ENCODE results near the gene OR5H14.

GRCh38 chr3:98136631-98137030, 10.6 kb upstream of the OR5H14 start:
- no peak for TF ChIP-seq FOXM1 (IDR thresholded peaks at IDR 0.05; ENCODE audit: low read depth)
- TF ChIP-seq, protein P1, sequence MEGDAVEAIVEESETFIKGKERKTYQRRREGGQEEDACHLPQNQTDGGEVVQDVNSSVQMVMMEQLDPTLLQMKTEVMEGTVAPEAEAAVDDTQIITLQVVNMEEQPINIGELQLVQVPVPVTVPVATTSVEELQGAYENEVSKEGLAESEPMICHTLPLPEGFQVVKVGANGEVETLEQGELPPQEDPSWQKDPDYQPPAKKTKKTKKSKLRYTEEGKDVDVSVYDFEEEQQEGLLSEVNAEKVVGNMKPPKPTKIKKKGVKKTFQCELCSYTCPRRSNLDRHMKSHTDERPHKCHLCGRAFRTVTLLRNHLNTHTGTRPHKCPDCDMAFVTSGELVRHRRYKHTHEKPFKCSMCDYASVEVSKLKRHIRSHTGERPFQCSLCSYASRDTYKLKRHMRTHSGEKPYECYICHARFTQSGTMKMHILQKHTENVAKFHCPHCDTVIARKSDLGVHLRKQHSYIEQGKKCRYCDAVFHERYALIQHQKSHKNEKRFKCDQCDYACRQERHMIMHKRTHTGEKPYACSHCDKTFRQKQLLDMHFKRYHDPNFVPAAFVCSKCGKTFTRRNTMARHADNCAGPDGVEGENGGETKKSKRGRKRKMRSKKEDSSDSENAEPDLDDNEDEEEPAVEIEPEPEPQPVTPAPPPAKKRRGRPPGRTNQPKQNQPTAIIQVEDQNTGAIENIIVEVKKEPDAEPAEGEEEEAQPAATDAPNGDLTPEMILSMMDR (IDR thresholded peaks at IDR 0.05) = no peak
- no peak for TF ChIP-seq REST (IDR thresholded peaks at IDR 0.05; ENCODE audit: low read depth, low read length)
- TF ChIP-seq EZH2phosphoT487 (IDR thresholded peaks at IDR 0.05; ENCODE audit: borderline replicate concordance, low read depth) = no peak
- TF ChIP-seq, protein P2, sequence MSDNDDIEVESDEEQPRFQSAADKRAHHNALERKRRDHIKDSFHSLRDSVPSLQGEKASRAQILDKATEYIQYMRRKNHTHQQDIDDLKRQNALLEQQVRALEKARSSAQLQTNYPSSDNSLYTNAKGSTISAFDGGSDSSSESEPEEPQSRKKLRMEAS (IDR thresholded peaks at IDR 0.05; ENCODE audit: low read depth) = no peak
- no peak for TF ChIP-seq GABPA (IDR thresholded peaks at IDR 0.05; ENCODE audit: low read depth)
- no peak for TF ChIP-seq IRF3 (IDR thresholded peaks at IDR 0.05; ENCODE audit: low read depth, low read length)
- no peak for TF ChIP-seq CHD2 (IDR thresholded peaks at IDR 0.05; ENCODE audit: low read length, partially characterized antibody)
- no peak for TF ChIP-seq YY1 (IDR thresholded peaks at IDR 0.05; ENCODE audit: low read depth)

All from SK-N-SH (cell line).